GM21576 (cell line): ENCODE measurements around the gene GUCY2C.
A peak's percentile ranks its signal among the peaks of the same experiment; 100 is the strongest.
"Not testable (repeated sequence)": the region's sequence is repeated elsewhere in the genome, so short reads cannot be mapped to it uniquely, and the experiment has no call there.

ENCODE experiments used
- ATAC-seq: cut with Tn5 transposase; IDR thresholded peaks from one replicate; pipeline ENCODE4 v1.9.1; 2021; ENCODE audit warnings: mild to moderate bottlenecking, moderate library complexity; ENCODE audit not compliant: unreplicated experiment

Gene GUCY2C

GRCh38 chr12:14696265-14696741, at the start of gene GUCY2C:
TSS of gene GUCY2C (minus strand) at chr12:14696599. CDS start at chr12:14696448, 151 bp downstream.
- ATAC-seq, result no peak

- no peak for ATAC-seq
These were observed 46.7 kb upstream of the GUCY2C start for GRCh38 chr12:14743061-14743460.

DNA sequence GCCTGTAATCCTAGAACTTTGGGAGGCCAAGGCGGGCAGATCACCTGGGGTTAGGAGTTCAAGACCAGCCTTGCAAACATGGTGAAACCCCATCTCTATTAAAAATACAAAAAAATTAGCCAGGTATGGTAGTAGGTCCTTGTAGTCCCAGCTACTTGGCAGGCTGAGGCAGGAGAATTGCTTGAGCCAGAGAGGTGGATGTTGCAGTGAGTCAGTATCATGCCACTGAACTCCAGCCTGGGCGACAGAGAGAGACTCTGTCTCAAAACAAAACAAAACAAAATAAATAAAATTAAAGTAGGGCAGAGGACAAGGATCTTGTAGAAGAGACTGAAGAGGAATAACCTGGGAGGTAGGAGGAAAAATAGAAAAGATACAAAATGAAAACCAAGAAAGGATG, 45.5 kb upstream of the GUCY2C start:
- ATAC-seq, result no peak

GRCh38 chr12:14741153-14741552, 44.8 kb upstream of the GUCY2C start:
- no peak for ATAC-seq

- not testable (repeated sequence) for ATAC-seq
These were observed 40.0 kb upstream of the GUCY2C start for GRCh38 chr12:14736441-14736840.

GRCh38 chr12:14731821-14732220, 35.4 kb upstream of the GUCY2C start:
- no peak for ATAC-seq

DNA sequence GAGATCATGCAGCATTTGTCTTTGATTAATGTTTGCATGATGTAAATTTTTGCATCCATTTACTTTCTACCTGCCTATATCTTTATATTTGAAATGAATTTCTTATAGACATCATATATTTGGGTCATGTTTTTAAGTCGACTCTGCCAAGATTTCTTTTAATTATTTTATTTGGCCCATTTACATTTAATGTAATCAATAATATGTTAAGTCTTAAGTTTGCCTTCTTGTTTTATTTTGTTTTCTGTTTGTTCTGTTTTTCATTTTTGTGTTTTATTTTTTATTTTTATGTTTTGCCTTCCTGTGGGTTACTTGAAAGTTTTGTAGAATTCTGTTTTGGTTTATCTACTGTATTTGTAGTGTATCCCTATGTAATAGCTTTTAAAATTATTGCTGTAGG, 33.2 kb upstream of the GUCY2C start:
- no peak for ATAC-seq

GRCh38 chr12:14723763-14724162, 27.4 kb upstream of the GUCY2C start:
- ATAC-seq, result peak; percentile 53

GRCh38 chr12:14716848-14717444, 20.5 kb upstream of the GUCY2C start:
- ATAC-seq, result peak; percentile 71

GRCh38 chr12:14714437-14714836, 18.0 kb upstream of the GUCY2C start:
- no peak for ATAC-seq

DNA sequence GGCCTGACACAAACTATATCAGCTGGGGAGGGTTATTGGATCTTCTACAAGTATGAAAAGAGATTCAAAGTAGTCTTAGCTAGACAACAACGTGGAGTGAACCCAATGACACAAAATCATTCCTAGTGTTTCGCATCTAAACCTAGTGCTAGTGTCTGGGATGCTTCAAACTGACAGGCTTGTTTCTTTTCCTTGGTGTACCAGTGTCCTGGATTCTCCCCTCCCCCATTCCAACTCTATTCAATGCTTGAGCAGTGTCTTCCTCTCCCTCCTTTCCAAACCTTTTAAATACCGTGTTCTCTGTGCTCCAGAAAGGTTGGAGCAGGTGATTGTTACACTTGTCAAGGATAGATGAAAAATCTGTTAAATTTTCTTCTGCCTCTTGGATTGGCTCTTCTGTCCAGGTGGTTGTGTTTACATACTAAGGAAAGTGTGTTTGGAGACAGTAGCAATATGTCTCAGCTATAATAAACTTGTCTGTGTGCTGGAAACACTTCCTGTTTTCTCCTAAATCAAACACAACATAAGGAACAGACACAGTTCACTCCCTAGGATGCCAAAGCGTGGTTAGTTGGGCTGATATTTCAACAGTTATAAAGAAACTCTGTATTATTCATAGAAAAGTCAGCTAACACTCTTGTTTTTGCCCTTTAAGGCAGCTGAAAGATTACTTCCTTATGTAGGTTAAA, 14.4 kb upstream of the GUCY2C start:
- no peak for ATAC-seq

GRCh38 chr12:14701809-14702568, 5.6 kb upstream of the GUCY2C start:
- no peak for ATAC-seq

DNA sequence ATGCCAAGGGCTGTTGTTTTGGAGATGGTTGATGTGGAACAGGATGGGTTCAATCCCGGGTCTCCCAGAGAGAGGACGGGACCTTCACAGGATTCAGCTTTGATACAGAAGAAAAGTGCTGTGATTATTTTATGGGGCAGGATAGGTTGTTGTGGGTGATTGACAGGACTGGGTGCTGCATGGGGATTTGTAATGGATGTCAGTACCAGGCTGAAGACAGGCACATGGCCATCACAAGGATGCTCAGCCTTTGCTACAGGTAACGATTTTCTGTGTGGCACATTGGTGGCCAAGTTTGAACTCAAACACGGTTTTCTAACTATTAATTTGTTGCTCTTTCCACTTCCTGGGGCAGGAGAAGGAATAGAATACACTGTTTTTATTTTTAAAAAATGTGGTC, 4.5 kb upstream of the GUCY2C start:
- ATAC-seq, result no peak

DNA sequence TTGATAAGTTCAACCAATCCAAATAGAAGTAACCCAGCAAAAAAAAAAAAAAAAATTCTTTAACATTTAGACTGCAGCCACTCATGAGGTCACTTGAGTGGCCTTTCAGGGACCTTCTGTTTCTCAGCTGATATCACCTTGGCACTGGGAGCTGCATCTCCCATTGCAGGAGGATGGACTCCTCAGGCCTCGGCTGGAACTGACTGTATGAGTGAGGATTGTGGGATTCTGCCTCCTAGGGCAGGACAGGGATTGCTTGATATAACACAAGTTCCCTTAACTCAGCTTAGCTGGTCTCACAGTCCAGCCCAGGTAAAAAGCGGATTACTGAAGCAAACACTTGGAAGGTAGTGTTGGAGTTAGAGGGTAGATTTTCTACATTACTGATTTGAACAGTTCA, 3.5 kb upstream of the GUCY2C start:
- no peak for ATAC-seq

DNA sequence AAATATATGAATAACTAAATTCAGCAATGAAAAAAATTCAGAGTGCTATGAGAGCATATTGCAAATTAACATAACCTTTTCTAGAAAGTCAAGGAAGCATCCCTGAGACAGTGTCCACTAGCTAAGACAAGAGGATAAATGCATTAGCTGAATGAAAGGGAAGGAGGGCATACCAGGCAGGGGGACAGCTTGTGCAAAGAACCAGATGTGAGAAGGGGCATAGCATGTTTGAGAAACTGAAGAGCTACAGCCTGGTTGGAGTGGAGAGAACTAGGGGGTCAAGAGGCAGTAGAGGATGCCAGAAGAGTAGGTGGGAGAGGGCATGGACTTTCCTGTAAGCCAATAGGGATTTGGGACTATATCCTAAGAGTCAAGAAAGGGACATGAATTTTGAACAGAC, 2.2 kb upstream of the GUCY2C start:
- ATAC-seq, result no peak

- ATAC-seq, result no peak
These were observed 671 bp downstream of the GUCY2C start for GRCh38 chr12:14695715-14696141.

GRCh38 chr12:14694970-14695369, 1.4 kb downstream of the GUCY2C start:
- ATAC-seq, result no peak

DNA sequence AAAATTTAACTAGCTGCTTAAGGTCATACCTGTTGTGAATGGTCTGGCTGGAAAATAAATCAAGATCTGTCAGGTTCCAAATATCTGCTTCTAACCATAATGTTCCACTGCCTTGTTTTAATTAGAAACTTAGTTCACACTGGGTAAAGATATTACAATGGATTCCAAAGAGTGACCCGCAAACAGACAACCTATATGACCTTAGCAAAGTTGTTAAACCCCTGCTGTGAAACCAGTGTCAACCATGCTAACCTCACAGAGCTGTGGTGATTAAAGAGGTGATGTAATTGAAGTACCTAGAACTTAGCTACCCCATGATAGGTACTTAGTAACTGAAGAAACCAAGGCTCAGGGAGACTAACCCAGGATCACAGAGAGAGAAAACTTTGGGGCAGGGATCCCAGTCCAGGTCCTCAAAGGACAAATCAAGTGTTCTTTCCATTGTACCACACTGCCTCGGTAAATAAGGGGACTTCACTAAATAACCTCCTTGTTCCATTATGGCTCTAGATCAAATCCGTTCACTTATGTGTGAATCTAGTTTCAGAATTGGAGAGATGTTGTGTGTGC, 2.2 kb downstream of the GUCY2C start:
- no peak for ATAC-seq

DNA sequence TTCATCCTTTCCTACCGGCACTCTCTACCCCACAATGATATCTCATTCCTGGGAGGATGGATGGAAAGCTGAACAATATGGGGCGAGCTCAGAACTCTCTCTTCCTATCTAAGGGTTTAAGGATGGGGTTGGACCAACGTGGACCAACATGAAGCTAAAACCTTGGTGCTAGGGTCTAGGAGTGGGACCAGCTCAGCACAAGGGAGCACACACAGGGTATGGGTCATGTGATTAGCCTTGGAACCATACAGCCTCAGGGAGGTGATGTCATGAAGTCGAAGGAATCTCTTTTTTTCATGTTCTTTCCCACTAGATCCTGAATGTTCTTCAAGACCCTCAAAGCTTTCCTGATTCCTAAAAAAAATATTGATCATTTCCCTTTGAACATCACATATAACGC, 3.3 kb downstream of the GUCY2C start:
- no peak for ATAC-seq

DNA sequence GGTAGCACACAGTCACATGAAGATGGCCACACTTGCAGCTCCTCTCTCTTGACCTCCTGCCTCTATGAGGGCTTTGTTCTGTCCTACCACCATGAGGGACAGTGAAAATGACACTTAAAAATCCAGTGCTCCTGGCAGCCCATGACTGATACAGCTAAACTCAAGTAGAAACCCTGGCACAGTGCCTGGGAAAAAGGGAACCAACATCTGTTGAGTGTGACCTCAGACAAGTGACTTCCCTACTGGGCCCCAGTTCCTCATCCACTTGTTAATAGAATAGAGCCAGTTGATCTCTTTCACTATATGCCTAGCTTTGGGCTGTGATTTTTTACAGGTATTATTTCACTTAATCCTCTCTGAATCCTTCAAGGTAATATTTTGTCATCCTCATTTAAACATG, 4.8 kb downstream of the GUCY2C start:
- ATAC-seq, result no peak

GRCh38 chr12:14689996-14690395, 6.4 kb downstream of the GUCY2C start:
- no peak for ATAC-seq

- ATAC-seq, result no peak
These were observed 7.3 kb downstream of the GUCY2C start for GRCh38 chr12:14689144-14689543.
